ENCODE results near the gene CYGB. TPM values are rescaled to one million over a fixed set of nuclear protein-coding genes. Genes with fewer than 3 reads are reported as not detected.

CYGB gene
- total and polyA plus RNA-seq, 2 of the 13 experiments (the other 11 are each of a cell fraction or from before 2014, with no cell fraction given): 18.9 to 27.1 TPM

DNA sequence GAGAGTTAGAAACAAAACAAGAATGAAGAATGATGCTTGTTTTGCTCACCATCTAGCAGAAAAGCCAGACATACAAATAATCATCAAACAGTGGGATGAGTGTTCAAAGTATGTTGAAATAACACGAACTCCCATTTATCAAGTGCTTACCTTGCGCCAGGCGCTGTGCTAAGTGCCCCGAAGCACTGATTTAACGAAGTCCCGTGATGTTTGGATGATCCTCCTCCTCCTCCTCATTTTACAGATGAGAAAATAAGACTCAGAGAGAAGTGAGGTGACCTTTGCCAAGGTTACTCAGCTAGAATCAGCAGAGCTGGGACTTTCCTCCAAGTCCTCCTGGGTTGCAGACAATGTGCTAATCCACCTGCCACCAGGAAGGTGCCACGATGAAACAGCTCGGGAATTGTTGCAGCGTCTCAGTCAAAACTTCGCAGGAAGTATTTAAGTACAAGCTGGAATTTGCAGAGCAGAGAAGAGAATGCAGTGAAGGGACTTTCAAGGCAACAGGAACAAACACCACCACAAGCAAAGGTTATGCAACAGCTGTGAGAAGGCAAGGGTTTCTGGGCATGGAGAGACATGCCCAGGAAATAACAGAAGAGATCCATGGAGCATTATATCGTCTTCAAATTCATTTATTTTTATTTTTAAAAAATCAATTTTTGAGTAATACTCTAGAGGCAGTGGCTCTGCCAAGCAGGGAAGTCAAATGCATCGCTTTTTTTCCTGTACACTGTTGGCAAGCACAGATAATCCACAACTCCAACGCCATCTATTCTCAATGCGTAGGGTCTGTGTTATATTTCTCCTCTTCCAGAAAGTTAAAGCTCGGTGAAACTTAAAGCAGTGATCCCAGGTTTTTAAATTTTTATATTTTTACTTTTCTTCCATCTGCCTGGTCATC, 13.5 kb upstream of the CYGB start (continued):
- TF ChIP-seq, protein P1, sequence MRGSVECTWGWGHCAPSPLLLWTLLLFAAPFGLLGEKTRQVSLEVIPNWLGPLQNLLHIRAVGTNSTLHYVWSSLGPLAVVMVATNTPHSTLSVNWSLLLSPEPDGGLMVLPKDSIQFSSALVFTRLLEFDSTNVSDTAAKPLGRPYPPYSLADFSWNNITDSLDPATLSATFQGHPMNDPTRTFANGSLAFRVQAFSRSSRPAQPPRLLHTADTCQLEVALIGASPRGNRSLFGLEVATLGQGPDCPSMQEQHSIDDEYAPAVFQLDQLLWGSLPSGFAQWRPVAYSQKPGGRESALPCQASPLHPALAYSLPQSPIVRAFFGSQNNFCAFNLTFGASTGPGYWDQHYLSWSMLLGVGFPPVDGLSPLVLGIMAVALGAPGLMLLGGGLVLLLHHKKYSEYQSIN (CRISPR knock-in tag; IDR thresholded peaks at IDR 0.05; ENCODE audit: borderline replicate concordance): no peak
- TF ChIP-seq, protein P2, sequence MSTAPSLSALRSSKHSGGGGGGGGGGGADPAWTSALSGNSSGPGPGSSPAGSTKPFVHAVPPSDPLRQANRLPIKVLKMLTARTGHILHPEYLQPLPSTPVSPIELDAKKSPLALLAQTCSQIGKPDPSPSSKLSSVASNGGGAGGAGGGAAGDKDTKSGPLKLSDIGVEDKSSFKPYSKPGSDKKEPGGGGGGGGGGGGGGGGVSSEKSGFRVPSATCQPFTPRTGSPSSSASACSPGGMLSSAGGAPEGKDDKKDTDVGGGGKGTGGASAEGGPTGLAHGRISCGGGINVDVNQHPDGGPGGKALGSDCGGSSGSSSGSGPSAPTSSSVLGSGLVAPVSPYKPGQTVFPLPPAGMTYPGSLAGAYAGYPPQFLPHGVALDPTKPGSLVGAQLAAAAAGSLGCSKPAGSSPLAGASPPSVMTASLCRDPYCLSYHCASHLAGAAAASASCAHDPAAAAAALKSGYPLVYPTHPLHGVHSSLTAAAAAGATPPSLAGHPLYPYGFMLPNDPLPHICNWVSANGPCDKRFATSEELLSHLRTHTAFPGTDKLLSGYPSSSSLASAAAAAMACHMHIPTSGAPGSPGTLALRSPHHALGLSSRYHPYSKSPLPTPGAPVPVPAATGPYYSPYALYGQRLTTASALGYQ (CRISPR knock-in tag; IDR thresholded peaks at IDR 0.05): no peak; the same call in 1 of the 2 replicates
- TF ChIP-seq TP53 (CRISPR knock-in tag; conservative IDR thresholded peaks at IDR 0.05) (peak; percentile 99), TEAD2 (CRISPR knock-in tag; IDR thresholded peaks at IDR 0.05) (no peak), THAP11 (CRISPR knock-in tag; IDR thresholded peaks at IDR 0.05) (peak; percentile 86), ZSCAN21 (CRISPR knock-in tag; IDR thresholded peaks at IDR 0.05; ENCODE audit: borderline replicate concordance) (peak; percentile 77), ZNF552 (CRISPR knock-in tag; IDR thresholded peaks at IDR 0.05; ENCODE audit: borderline replicate concordance) (no peak), RORA (CRISPR knock-in tag; IDR thresholded peaks at IDR 0.05) (no peak), NR2F6 (IDR thresholded peaks at IDR 0.05) (peak; percentile 68), NR2F6 (CRISPR knock-in tag; IDR thresholded peaks at IDR 0.05) (peak; percentile 72), SYNCRIP (IDR thresholded peaks at IDR 0.05; ENCODE audit: insufficient read depth, low read depth, low read length) (no peak), ESRRA (CRISPR knock-in tag; IDR thresholded peaks at IDR 0.05; ENCODE audit: low read depth) (peak; percentile 87; the same call in 1 of the 2 replicates), ZNF619 (CRISPR knock-in tag; IDR thresholded peaks at IDR 0.05) (no peak), SNAPC2 (CRISPR knock-in tag; IDR thresholded peaks at IDR 0.05) (0 out of 2 replicates have a peak, but pooled peaks have one; percentile 6), MED1 (CRISPR knock-in tag; IDR thresholded peaks at IDR 0.05) (peak; percentile 84), FOXA1 (IDR thresholded peaks at IDR 0.05) (no peak), FOXA1 (CRISPR knock-in tag; IDR thresholded peaks at IDR 0.05) (peak; percentile 85), RCOR2 (CRISPR knock-in tag; IDR thresholded peaks at IDR 0.05) (peak; percentile 88), ZNF747 (CRISPR knock-in tag; IDR thresholded peaks at IDR 0.05; ENCODE audit: borderline replicate concordance) (0 out of 2 replicates have a peak, but pooled peaks have one; percentile 49), ZNF598 (CRISPR knock-in tag; IDR thresholded peaks at IDR 0.05; ENCODE audit: borderline replicate concordance) (no peak), ZNF468 (CRISPR knock-in tag; IDR thresholded peaks at IDR 0.05) (no peak)
- TF ChIP-seq, protein P3, sequence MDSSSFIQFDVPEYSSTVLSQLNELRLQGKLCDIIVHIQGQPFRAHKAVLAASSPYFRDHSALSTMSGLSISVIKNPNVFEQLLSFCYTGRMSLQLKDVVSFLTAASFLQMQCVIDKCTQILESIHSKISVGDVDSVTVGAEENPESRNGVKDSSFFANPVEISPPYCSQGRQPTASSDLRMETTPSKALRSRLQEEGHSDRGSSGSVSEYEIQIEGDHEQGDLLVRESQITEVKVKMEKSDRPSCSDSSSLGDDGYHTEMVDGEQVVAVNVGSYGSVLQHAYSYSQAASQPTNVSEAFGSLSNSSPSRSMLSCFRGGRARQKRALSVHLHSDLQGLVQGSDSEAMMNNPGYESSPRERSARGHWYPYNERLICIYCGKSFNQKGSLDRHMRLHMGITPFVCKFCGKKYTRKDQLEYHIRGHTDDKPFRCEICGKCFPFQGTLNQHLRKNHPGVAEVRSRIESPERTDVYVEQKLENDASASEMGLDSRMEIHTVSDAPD (CRISPR knock-in tag; IDR thresholded peaks at IDR 0.05): peak; percentile 64; the same call in 1 of the 2 replicates
- TF ChIP-seq, protein P4, sequence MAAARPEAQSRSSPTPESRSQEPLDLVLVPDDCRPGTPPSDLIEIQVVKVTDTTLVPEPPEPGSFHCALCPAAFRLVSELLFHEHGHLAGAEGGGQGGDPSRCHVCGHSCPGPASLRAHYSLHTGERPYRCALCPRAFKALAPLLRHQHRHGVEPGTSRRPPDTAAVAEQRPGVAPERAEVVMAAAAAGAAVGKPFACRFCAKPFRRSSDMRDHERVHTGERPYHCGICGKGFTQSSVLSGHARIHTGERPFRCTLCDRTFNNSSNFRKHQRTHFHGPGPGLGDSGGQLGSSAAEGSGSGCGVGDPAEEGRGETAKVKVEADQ (CRISPR knock-in tag; IDR thresholded peaks at IDR 0.05; ENCODE audit: borderline replicate concordance): no peak
- TF ChIP-seq, protein P5, sequence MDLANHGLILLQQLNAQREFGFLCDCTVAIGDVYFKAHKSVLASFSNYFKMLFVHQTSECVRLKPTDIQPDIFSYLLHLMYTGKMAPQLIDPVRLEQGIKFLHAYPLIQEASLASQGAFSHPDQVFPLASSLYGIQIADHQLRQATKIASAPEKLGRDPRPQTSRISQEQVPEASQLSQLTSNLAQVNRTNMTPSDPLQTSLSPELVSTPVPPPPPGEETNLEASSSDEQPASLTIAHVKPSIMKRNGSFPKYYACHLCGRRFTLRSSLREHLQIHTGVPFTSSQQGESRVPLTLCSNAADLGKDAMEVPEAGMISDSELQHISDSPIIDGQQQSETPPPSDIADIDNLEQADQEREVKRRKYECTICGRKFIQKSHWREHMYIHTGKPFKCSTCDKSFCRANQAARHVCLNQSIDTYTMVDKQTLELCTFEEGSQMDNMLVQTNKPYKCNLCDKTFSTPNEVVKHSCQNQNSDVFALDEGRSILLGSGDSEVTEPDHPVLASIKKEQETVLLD (CRISPR knock-in tag; IDR thresholded peaks at IDR 0.05; ENCODE audit: low read depth): peak; percentile 54; the same call in 1 of the 2 replicates
